OCI-LY3 (cell line): Measurements from ENCODE around the gene GARNL3.

ENCODE experiments used
- H2AFZ ChIP-seq: fragments of 200-600, 300-600 bp; shearing (Covaris generic); 2 replicates; pipeline ENCODE4 v1.6.0; 2014; ENCODE audit warnings: antibody characterized with exemption, low read depth, low read length
- H3K27ac ChIP-seq: fragments of 200-600, 300-600 bp; sonication (generic); 2 replicates; pipeline ENCODE4 v1.5.1; 2014; ENCODE audit warnings: mild to moderate bottlenecking, low read length, moderate library complexity, mixed read lengths
- H3K27me3 ChIP-seq: fragments of 200-600, 300-600 bp; sonication (generic); 2 replicates; pipeline ENCODE4 v1.6.1; 2014; ENCODE audit warnings: low read depth, low read length, mixed read lengths
- H3K36me3 ChIP-seq: fragments of 200-600, 300-600 bp; sonication (generic); replicated peaks from 2 replicates; pipeline ENCODE3; 2014; ENCODE audit warnings: low read depth, low read length, mixed read lengths
- H3K4me1 ChIP-seq: fragments of 300-600, 200-600 bp; sonication (generic); 2 replicates; pipeline ENCODE4 v1.6.1; 2014; ENCODE audit warnings: low read length, mixed read lengths
- H3K4me2 ChIP-seq: fragments of 200-600, 300-600 bp; sonication (generic); 2 replicates; pipeline ENCODE4 v1.6.1; 2014; ENCODE audit warnings: low read length, mixed read lengths
- H3K4me3 ChIP-seq: fragments of 300-600, 200-600 bp; sonication (generic); 2 replicates; pipeline ENCODE4 v1.5.1; 2014; ENCODE audit warnings: antibody characterized with exemption, mild to moderate bottlenecking, low read length, moderate library complexity
- H3K79me2 ChIP-seq: fragments of 300-600, 200-600 bp; shearing (Covaris generic); 2 replicates; pipeline ENCODE4 v1.6.1; 2014; ENCODE audit warnings: mild to moderate bottlenecking, low read length, mixed read lengths
- H3K9ac ChIP-seq: fragments of 300-600, 200-600 bp; shearing (Covaris generic); 2 replicates; pipeline ENCODE4 v1.6.0; 2014; ENCODE audit warnings: mild to moderate bottlenecking, low read length, moderate library complexity
- H3K9me3 ChIP-seq: fragments of 200-600, 300-600 bp; shearing (Covaris generic); 2 replicates; pipeline ENCODE4 v1.6.1; 2014; ENCODE audit warnings: low read length, mixed read lengths; ENCODE audit not compliant: insufficient read depth
- H4K20me1 ChIP-seq: fragments of 200-600, 300-600 bp; sonication (generic); 2 replicates; pipeline ENCODE4 v1.6.1; 2016; ENCODE audit warnings: low read length, mixed read lengths; ENCODE audit not compliant: insufficient read depth
- CTCF ChIP-seq: fragments of 200-600, 300-600 bp; sonication (generic); IDR thresholded peaks from 2 replicates; pipeline ENCODE4 v1.5.1; 2014; ENCODE audit warnings: antibody characterized with exemption, low read length, low read depth
- EZH2phosphoT487 ChIP-seq: fragments of 200-600 bp; shearing (Covaris generic); IDR thresholded peaks from 2 replicates; pipeline ENCODE4 v1.6.1; 2018; ENCODE audit warnings: antibody characterized with exemption, mixed run types, low read depth

Gene GARNL3

DNA sequence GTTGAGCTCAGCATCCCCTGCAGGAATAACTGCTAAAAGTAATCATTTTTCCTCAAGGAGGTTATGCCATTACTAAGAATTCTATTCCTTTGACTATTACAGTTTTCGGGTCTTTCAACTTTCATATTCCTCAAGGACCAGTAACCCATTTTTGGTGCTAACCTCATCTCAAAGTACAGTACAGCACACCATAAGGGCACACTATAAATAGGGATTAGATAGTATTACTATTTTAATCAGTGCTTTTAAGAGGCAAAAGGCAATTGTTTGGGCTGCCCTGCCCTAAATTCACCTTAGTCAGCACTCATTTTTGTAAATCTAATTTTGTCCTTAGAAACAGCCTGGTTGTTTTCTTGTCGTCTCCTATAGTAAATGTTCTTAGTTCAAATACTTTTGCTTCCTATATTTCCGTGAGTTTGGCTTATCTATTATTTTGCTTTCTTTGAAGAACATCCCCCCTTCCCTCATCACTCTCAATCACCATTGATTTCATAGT, 13.6 kb upstream of the GARNL3 start:
- Histone ChIP-seq H3K36me3 (no peaks in the 10 kb centered on the region), H3K27me3 (no peaks in the 10 kb centered on the region), H2AFZ (no peak overlapping the region), H3K4me3 (no peak overlapping the region), H4K20me1 (no peaks in the 10 kb centered on the region), H3K4me2 (no peak overlapping the region), H3K27ac (no peak overlapping the region), H3K9me3 (no peaks in the 10 kb centered on the region), H3K4me1 (peaks cover 1% of the 10 kb centered on the region; the same call in 1 of the 2 replicates), H3K79me2 (no peaks in the 10 kb centered on the region), H3K9ac (no peak overlapping the region)
- no peak for TF ChIP-seq CTCF
- no peak for TF ChIP-seq EZH2phosphoT487

GRCh38 chr9:127252410-127253318, 11.9 kb upstream of the GARNL3 start:
- Histone ChIP-seq H3K4me3 (no peak overlapping the region), H2AFZ (no peak overlapping the region), H3K27me3 (no peaks in the 10 kb centered on the region), H3K79me2 (no peaks in the 10 kb centered on the region), H3K36me3 (no peaks in the 10 kb centered on the region), H3K4me1 (no peaks in the 10 kb centered on the region), H3K9me3 (no peaks in the 10 kb centered on the region), H3K4me2 (no peak overlapping the region), H4K20me1 (no peaks in the 10 kb centered on the region), H3K27ac (no peak overlapping the region), H3K9ac (no peak overlapping the region)
- TF ChIP-seq CTCF (no peak), EZH2phosphoT487 (no peak)

DNA sequence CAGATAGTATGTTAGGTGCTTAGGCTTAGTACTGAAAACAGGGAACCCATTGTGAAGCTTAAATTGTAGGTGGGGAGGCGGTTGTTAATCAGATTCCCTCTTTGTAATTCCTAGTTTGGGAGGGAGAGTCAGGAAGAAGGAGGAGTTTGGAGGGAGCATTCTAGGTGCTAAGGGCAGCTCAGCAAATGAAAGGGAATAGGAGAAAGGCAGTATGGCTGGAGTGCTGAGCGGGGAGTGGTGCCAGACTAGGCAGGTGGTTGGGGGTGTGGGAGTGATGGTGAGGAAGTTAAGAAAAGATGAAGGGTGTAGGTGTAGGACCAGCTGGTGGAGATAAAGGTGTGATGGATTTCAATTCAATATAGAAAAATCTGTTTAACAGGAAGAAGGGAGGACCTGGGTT, 11.1 kb upstream of the GARNL3 start:
- Histone ChIP-seq H3K27me3 (no peaks in the 10 kb centered on the region), H3K36me3 (no peaks in the 10 kb centered on the region), H3K9ac (no peak overlapping the region), H3K9me3 (no peaks in the 10 kb centered on the region), H2AFZ (no peak overlapping the region), H3K4me2 (no peak overlapping the region), H3K27ac (no peak overlapping the region), H3K4me1 (no peaks in the 10 kb centered on the region), H3K79me2 (no peaks in the 10 kb centered on the region), H4K20me1 (no peaks in the 10 kb centered on the region), H3K4me3 (no peak overlapping the region)
- TF ChIP-seq CTCF (no peak), EZH2phosphoT487 (no peak)

GRCh38 chr9:127255692-127256091, 8.9 kb upstream of the GARNL3 start:
- Histone ChIP-seq H3K4me3 (no peak overlapping the region), H3K4me2 (no peak overlapping the region), H3K79me2 (no peaks in the 10 kb centered on the region), H3K36me3 (no peaks in the 10 kb centered on the region), H2AFZ (no peak overlapping the region), H3K9ac (no peak overlapping the region), H3K9me3 (no peaks in the 10 kb centered on the region), H3K4me1 (no peaks in the 10 kb centered on the region), H3K27ac (no peak overlapping the region), H4K20me1 (no peaks in the 10 kb centered on the region), H3K27me3 (no peaks in the 10 kb centered on the region)
- TF ChIP-seq CTCF (no peak), EZH2phosphoT487 (no peak)
